Endothelial cell of umbilical vein (primary cell): Measurements from ENCODE around the gene C2orf68. TPM values are rescaled to one million over a fixed set of nuclear protein-coding genes. Genes with fewer than 3 reads are reported as not detected.

ENCODE experiments used
- BruUV-seq: library from RNA; stranded (reverse); fragments of 400-500 nt; replicated peaks from 2 replicates; lab custom pipeline; 2021; lab: Mats Ljungman, UMichigan
- CTCF ChIA-PET: fragments of 300-600, 350-600 bp; sonication (Branson Sonifier 250); formaldehyde crosslinking; loops from one replicate; lab custom pipeline; 2021; ENCODE audit warnings: antibody characterized with exemption, inconsistent platforms; lab: Charles Lee
- POLR2A ChIA-PET: fragments of 300-600, 350-600 bp; sonication (Branson Sonifier 250); formaldehyde crosslinking; loops from one replicate; lab custom pipeline; 2021; ENCODE audit warnings: antibody characterized with exemption, inconsistent platforms; lab: Charles Lee
- DNase-seq: peaks from one replicate; pipeline ENCODE4 v3.0.0-alpha.2; 2011; ENCODE audit warnings: low read depth, low spot score
- FAIRE-seq: peaks from 2 replicates; lab custom pipeline; 2011; peaks lifted over from hg19 to GRCh38; lab: Jason Lieb, UNC
- H2AFZ ChIP-seq: 2 replicates; pipeline ENCODE4 v1.6.0; 2012; ENCODE audit warnings: low read depth, low read length, control low read depth, inconsistent platforms
- H3K27ac ChIP-seq: 2 replicates; pipeline ENCODE4 v1.5.1; 2011; ENCODE audit warnings: low read depth, mild to moderate bottlenecking, control low read depth, low read length, moderate library complexity; ENCODE audit not compliant: insufficient read depth
- H3K27me3 ChIP-seq, 2 experiments: 2 replicates each; pipeline versions ENCODE4 v1.6.0 to v1.6.1; 2011; ENCODE audit warnings: low read length in 2 of 2, mixed read lengths in 1 of 2; ENCODE audit not compliant: control insufficient read depth in 2 of 2, insufficient read depth in 2 of 2
- H3K36me3 ChIP-seq, 2 experiments: 2 replicates in 1 of 2; 3 replicates in 1 of 2; pipeline ENCODE4 v1.5.1; 2011; ENCODE audit warnings: low read length in 2 of 2, mild to moderate bottlenecking in 1 of 2, moderate library complexity in 1 of 2; ENCODE audit not compliant: control insufficient read depth in 2 of 2, insufficient read depth in 2 of 2; ENCODE audit errors: extremely low read depth in 1 of 2
- H3K4me1 ChIP-seq: 3 replicates; pipeline ENCODE4 v1.5.1; 2011; ENCODE audit warnings: mild to moderate bottlenecking, low read length; ENCODE audit not compliant: control insufficient read depth, insufficient read depth; ENCODE audit errors: extremely low read depth
- H3K4me2 ChIP-seq: 2 replicates; pipeline ENCODE4 v1.6.1; 2011; ENCODE audit warnings: low read length, control low read depth, mixed read lengths; ENCODE audit not compliant: insufficient read depth
- H3K4me3 ChIP-seq, 3 experiments: fragments of 200-600 bp in 1 of 3; sonication (generic), shearing (Covaris generic) in 1 of 3; replicated peaks in 1 of 3; 2 replicates each; pipeline ENCODE4 v1.5.1; 2011 to 2016; ENCODE audit warnings: control low read depth in 3 of 3, low read length in 3 of 3, mild to moderate bottlenecking in 2 of 3, inconsistent platforms in 1 of 3, low read depth in 1 of 3, moderate library complexity in 1 of 3; ENCODE audit not compliant: insufficient read depth in 1 of 3
- H3K79me2 ChIP-seq: 2 replicates; pipeline ENCODE4 v1.6.0; 2012; ENCODE audit warnings: low read length, inconsistent platforms; ENCODE audit not compliant: control insufficient read depth, insufficient read depth
- H3K9ac ChIP-seq: replicated peaks from 2 replicates; pipeline ENCODE3; 2011; ENCODE audit warnings: low read length, control low read depth; ENCODE audit not compliant: insufficient read depth; ENCODE audit errors: extremely low read depth
- H3K9me1 ChIP-seq: replicated peaks from 3 replicates; pipeline ENCODE4 v1.6.0; 2011; ENCODE audit warnings: mild to moderate bottlenecking, low read length; ENCODE audit not compliant: control insufficient read depth, insufficient read depth; ENCODE audit errors: extremely low read depth
- H3K9me3 ChIP-seq: replicated peaks from 2 replicates; pipeline ENCODE4 v1.5.1; 2012; ENCODE audit warnings: low read length, inconsistent platforms; ENCODE audit not compliant: control insufficient read depth, insufficient read depth
- H4K20me1 ChIP-seq: replicated peaks from 2 replicates; pipeline ENCODE3; 2011; ENCODE audit warnings: mild to moderate bottlenecking, low read length; ENCODE audit not compliant: control insufficient read depth, insufficient read depth; ENCODE audit errors: extremely low read depth
- EZH2 ChIP-seq: IDR thresholded peaks from 2 replicates; pipeline ENCODE4 v1.6.1; 2012; ENCODE audit warnings: borderline replicate concordance, low read depth, mild to moderate bottlenecking, moderate library complexity, low read length, inconsistent platforms; ENCODE audit not compliant: severe bottlenecking
- FOS ChIP-seq: IDR thresholded peaks from 2 replicates; pipeline ENCODE4 v1.6.1; 2011; ENCODE audit warnings: mild to moderate bottlenecking, low read length, moderate library complexity, borderline replicate concordance; ENCODE audit not compliant: insufficient read depth
- GATA2 ChIP-seq: IDR thresholded peaks from 2 replicates; pipeline ENCODE4 v1.7.0; 2011; ENCODE audit warnings: low read depth, mild to moderate bottlenecking, moderate library complexity, mixed read lengths, low read length; ENCODE audit not compliant: insufficient read length, insufficient read depth
- JUN ChIP-seq: IDR thresholded peaks from 2 replicates; pipeline ENCODE4 v1.6.1; 2011; ENCODE audit warnings: borderline replicate concordance, low read depth; ENCODE audit not compliant: insufficient read length, insufficient read depth
- MYC ChIP-seq: IDR thresholded peaks from one replicate; pipeline ENCODE4 v1.6.1; 2011; ENCODE audit warnings: mild to moderate bottlenecking, low read depth, low read length
- POLR2A ChIP-seq: IDR thresholded peaks from 2 replicates; pipeline ENCODE4 v1.6.1; 2012; ENCODE audit warnings: low read depth, mild to moderate bottlenecking, control low read depth, low read length
- POLR2AphosphoS5 ChIP-seq: IDR thresholded peaks from 2 replicates; pipeline ENCODE4 v1.6.1; 2012; ENCODE audit warnings: low read depth, mild to moderate bottlenecking, control low read depth, low read length, moderate library complexity; ENCODE audit not compliant: insufficient read depth
- dilution Hi-C: fragments of 300-500 bp; cut with MboI; formaldehyde crosslinking; loops from one replicate; pipeline ENCODE4 v1.15.0; 2019; ENCODE audit warnings: low sequenced_read_pairs; ENCODE audit not compliant: extremely low pct_ligation_motif_present
- intact Hi-C: fragments of 100-400 bp; cut with micrococcal nuclease; formaldehyde crosslinking; loops from one replicate; pipeline ENCODE4 v1.10.0; 2022
- polyA plus RNA-seq, 4 experiments: library from polyadenylated mRNA; depleted of rRNA in 3 of 4; stranded (reverse) in 3 of 4; unstranded in 1 of 4; fragments of >200 nt; gene quantifications; 2 replicates each; pipeline versions ENCODE4 v1.2.1 to v1.2.3, GENCODE V29; 2011 to 2012; ENCODE audit warnings: missing spikeins in 1 of 4
- total RNA-seq: library from RNA; stranded (reverse); gene quantifications from 2 replicates; pipeline ENCODE4 v1.2.3, GENCODE V29; 2021
- TF ChIP-seq, protein P1 (sequence below), 2 donors: IDR thresholded peaks; 1 replicate in 1 of 2; 2 replicates in 1 of 2; pipeline ENCODE4 v1.5.1; 2011; ENCODE audit warnings: low read length in 2 of 2, mild to moderate bottlenecking in 2 of 2, moderate library complexity in 2 of 2, control low read depth in 1 of 2, inconsistent platforms in 1 of 2, low read depth in 1 of 2; ENCODE audit not compliant: insufficient read depth in 1 of 2; ENCODE audit errors: extremely low read depth in 1 of 2
- TF ChIP-seq, protein P2 (sequence below): IDR thresholded peaks from 2 replicates; pipeline ENCODE4 v1.6.1; 2011; ENCODE audit not compliant: insufficient read depth, insufficient read length

Gene C2orf68
- total and polyA plus RNA-seq, 2 donors (not counting 3 experiments of a cell fraction or from before 2014, with no cell fraction given) = 17.4 to 27.4 TPM

DNA sequence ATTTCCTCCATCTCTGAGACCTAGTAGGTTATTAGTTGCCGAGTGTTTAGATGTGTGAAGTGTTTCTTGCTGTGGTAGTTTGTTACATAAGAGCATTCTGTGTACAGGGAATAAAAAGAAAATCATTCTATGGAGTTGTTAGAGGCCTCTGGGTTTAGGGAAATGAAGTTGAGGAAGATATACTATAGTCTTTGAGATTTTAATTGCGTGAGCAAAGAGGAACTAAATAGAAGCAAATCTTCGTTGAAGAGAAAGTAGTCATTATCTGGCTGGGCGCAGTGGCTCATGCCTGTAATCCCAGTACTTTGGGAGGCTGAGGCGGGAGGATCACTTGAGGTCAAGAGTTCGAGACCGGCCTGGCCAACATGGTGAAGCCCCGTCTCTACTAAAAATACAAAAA, 23.1 kb upstream of the C2orf68 start:
- Histone ChIP-seq H2AFZ (no peak overlapping the region), H3K27ac (no peak overlapping the region), H3K79me2 (peaks cover 13% of the 10 kb centered on the region), H3K4me3 (no peak overlapping the region), H3K9me3 (no peaks in the 10 kb centered on the region), H3K9me1 (no peaks in the 10 kb centered on the region), H3K4me2 (no peak overlapping the region), H4K20me1 (peaks cover 3% of the 10 kb centered on the region), H3K36me3 (peaks cover 36 to 53% of the 10 kb centered on the region in 2 experiments), H3K4me1 (no peaks in the 10 kb centered on the region), H3K9ac (no peak overlapping the region), H3K27me3 (no peaks in the 10 kb centered on the region)
- ChIA-PET CTCF (interaction anchor here (0.8 to 5.9 kb wide), 5 partner anchors 14 to 94 kb away, joined by 3 to 137 read pairs (median 74); partner anchors contain the start of gene TMEM150A), POLR2A (interaction anchor here (0.6 kb wide), 1 partner anchor 59 kb away, joined by 4 read pairs; no protein-coding TSS in a partner anchor)
- no peak for TF ChIP-seq POLR2AphosphoS5
- TF ChIP-seq, protein P1, sequence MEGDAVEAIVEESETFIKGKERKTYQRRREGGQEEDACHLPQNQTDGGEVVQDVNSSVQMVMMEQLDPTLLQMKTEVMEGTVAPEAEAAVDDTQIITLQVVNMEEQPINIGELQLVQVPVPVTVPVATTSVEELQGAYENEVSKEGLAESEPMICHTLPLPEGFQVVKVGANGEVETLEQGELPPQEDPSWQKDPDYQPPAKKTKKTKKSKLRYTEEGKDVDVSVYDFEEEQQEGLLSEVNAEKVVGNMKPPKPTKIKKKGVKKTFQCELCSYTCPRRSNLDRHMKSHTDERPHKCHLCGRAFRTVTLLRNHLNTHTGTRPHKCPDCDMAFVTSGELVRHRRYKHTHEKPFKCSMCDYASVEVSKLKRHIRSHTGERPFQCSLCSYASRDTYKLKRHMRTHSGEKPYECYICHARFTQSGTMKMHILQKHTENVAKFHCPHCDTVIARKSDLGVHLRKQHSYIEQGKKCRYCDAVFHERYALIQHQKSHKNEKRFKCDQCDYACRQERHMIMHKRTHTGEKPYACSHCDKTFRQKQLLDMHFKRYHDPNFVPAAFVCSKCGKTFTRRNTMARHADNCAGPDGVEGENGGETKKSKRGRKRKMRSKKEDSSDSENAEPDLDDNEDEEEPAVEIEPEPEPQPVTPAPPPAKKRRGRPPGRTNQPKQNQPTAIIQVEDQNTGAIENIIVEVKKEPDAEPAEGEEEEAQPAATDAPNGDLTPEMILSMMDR (IDR thresholded peaks at IDR 0.05; ENCODE audit: extremely low read depth in 1 of 2, insufficient read depth in 1 of 2, low read depth in 1 of 2, low read length in 2 of 2) = no peak
- TF ChIP-seq, protein P2, sequence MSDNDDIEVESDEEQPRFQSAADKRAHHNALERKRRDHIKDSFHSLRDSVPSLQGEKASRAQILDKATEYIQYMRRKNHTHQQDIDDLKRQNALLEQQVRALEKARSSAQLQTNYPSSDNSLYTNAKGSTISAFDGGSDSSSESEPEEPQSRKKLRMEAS = no peak
- dilution Hi-C loops = no loop called here
- FAIRE-seq = no peak
- DNase-seq = no peak
- no TSS peak for BruUV-seq
- intact Hi-C loops = no loop called here

DNA sequence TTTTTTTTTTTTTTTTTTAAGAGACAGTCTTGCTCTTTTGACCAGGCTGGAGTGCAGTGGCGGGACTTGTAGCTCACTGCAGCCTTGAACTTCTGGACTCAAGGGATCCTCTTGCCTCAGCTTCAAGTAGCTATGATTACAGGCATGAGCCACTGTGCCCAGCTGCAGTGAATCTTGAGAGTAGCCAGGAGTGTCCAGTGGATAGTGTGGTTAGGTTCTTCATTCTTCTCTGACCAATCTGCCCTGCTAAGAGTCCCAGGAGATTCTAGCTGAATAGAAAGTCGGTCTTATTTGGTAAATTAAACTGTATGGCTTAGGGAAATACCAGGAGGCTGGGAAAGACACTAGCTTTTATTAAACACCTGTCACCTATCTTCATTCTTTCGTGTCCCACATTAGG, 19.4 kb upstream of the C2orf68 start:
- no peak for DNase-seq
- Histone ChIP-seq H3K9me3 (no peaks in the 10 kb centered on the region), H3K4me3 (no peak overlapping the region), H3K36me3 (peaks cover 16 to 45% of the 10 kb centered on the region in 2 experiments), H3K9ac (no peak overlapping the region), H2AFZ (no peak overlapping the region), H3K9me1 (no peaks in the 10 kb centered on the region), H3K79me2 (peaks cover 11% of the 10 kb centered on the region), H3K27me3 (no peaks in the 10 kb centered on the region), H3K4me2 (no peak overlapping the region), H4K20me1 (no peaks in the 10 kb centered on the region), H3K27ac (no peak overlapping the region), H3K4me1 (no peaks in the 10 kb centered on the region)
- ChIA-PET CTCF (interaction anchor here (0.8 kb wide), 1 partner anchor 17 kb away, joined by 3 read pairs; no protein-coding TSS in a partner anchor), POLR2A (no interaction called here)
- no peak for FAIRE-seq
- TF ChIP-seq POLR2A (no peak), FOS (no peak), GATA2 (no peak), EZH2 (no peak), MYC (no peak), JUN (no peak), POLR2AphosphoS5 (no peak)
- TF ChIP-seq, protein P2 = no peak
- TF ChIP-seq, protein P1 (IDR thresholded peaks at IDR 0.05; ENCODE audit: extremely low read depth in 1 of 2, insufficient read depth in 1 of 2, low read depth in 1 of 2, low read length in 2 of 2) = no peak
- dilution Hi-C loops = no loop called here
- intact Hi-C loops = no loop called here
- no TSS peak for BruUV-seq
